ENCODE data around the gene LPAR1.

DNA sequence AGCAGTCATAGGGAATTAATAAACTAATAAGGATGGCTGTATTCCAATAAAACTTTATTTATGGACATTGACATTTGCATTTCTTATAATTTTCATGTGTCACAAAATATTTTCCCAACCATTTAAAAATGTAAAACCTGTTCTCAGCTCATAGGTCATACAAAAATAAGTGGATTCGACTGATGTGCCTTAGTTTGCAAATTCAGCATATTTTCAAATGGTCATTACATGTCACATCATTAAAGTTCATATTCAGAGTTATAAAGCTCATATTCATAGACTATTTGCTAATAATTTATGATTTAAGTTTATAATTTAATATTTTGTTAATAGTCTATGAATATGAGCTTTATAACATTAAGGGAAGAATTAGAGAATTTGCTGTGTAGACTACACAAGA lies 166.5 kb downstream of the LPAR1 start:
- TF ChIP-seq EP300 (IDR thresholded peaks at IDR 0.05) (no peak), POLR2A (IDR thresholded peaks at IDR 0.05) (no peak)
- TF ChIP-seq, protein P1, sequence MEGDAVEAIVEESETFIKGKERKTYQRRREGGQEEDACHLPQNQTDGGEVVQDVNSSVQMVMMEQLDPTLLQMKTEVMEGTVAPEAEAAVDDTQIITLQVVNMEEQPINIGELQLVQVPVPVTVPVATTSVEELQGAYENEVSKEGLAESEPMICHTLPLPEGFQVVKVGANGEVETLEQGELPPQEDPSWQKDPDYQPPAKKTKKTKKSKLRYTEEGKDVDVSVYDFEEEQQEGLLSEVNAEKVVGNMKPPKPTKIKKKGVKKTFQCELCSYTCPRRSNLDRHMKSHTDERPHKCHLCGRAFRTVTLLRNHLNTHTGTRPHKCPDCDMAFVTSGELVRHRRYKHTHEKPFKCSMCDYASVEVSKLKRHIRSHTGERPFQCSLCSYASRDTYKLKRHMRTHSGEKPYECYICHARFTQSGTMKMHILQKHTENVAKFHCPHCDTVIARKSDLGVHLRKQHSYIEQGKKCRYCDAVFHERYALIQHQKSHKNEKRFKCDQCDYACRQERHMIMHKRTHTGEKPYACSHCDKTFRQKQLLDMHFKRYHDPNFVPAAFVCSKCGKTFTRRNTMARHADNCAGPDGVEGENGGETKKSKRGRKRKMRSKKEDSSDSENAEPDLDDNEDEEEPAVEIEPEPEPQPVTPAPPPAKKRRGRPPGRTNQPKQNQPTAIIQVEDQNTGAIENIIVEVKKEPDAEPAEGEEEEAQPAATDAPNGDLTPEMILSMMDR (IDR thresholded peaks at IDR 0.05) = no peak
